HepG2 (cell line): ENCODE measurements around the gene KIF22. TPM values are rescaled to one million over a fixed set of nuclear protein-coding genes. Genes with fewer than 3 reads are reported as not detected.

Source experiments
- ATAC-seq: fragments of 200-7000 bp; cut with Tn5 transposase; 3 replicates; pipeline ENCODE4 v1.9.1; 2020; ENCODE audit warnings: mild to moderate bottlenecking, moderate library complexity
- BruUV-seq: library from RNA; stranded (reverse); fragments of 400-500 nt; replicated peaks from 2 replicates; lab custom pipeline; 2021; lab: Mats Ljungman, UMichigan
- CTCF ChIA-PET: fragments of 300-600 bp; formaldehyde crosslinking; extraction: SDS; loops from one replicate; lab custom pipeline; 2021; ENCODE audit warnings: low total read pairs, inconsistent platforms, low intra/inter-chr PET ratio; lab: Yijun Ruan, JAX
- POLR2A ChIA-PET: fragments of 350-600 bp; sonication (Branson Sonifier 250); formaldehyde crosslinking; loops from one replicate; lab custom pipeline; 2020; ENCODE audit warnings: antibody characterized with exemption, inconsistent platforms; lab: Yijun Ruan, JAX
- DNase-seq: peaks from one replicate; pipeline ENCODE4 v3.0.0-alpha.2; 2015; ENCODE audit warnings: low spot score
- FAIRE-seq: peaks from 3 replicates; lab custom pipeline; 2011; peaks lifted over from hg19 to GRCh38; lab: Jason Lieb, UNC
- H2AFZ ChIP-seq: one replicate; pipeline ENCODE4 v1.6.1; 2011; ENCODE audit warnings: low read length, inconsistent platforms
- H3K27ac ChIP-seq: fragments of 300-600 bp; 3 replicates; pipeline ENCODE4 v1.8.0; 2011; ENCODE audit warnings: mixed run types, mild to moderate bottlenecking, mixed read lengths, low read length, inconsistent platforms; ENCODE audit not compliant: insufficient read depth; ENCODE audit errors: extremely low read length
- H3K27me3 ChIP-seq, 2 experiments: fragments of 200-600 bp in 1 of 2; 2 replicates in 1 of 2; 3 replicates in 1 of 2; pipeline versions ENCODE4 v1.6.0 to v1.8.0; 2011; ENCODE audit warnings: low read length in 2 of 2, mild to moderate bottlenecking in 2 of 2, moderate library complexity in 2 of 2, inconsistent platforms in 1 of 2; ENCODE audit not compliant: insufficient read depth in 2 of 2, control insufficient read depth in 1 of 2
- H3K36me3 ChIP-seq, 2 experiments: fragments of 200-600 bp in 1 of 2; replicated peaks in 1 of 2; 2 replicates in 1 of 2; 3 replicates in 1 of 2; pipeline versions ENCODE4 v1.5.1 to v1.8.0; 2011; ENCODE audit warnings: low read length in 2 of 2, inconsistent platforms in 1 of 2; ENCODE audit not compliant: insufficient read depth in 2 of 2, control insufficient read depth in 1 of 2
- H3K4me1 ChIP-seq: 2 replicates; pipeline ENCODE4 v1.5.1; 2012; ENCODE audit warnings: low read length, inconsistent platforms; ENCODE audit not compliant: insufficient read depth
- H3K4me2 ChIP-seq: 2 replicates; pipeline ENCODE4 v1.6.0; 2011; ENCODE audit warnings: low read depth, low read length, inconsistent platforms
- H3K4me3 ChIP-seq, 3 experiments: fragments of 200-600 bp in 1 of 3; sonication (generic), shearing (Covaris generic) in 1 of 3; replicated peaks in 1 of 3; 2 replicates each; pipeline ENCODE4 v1.5.1; 2011 to 2016; ENCODE audit warnings: low read length in 3 of 3, inconsistent platforms in 2 of 3, low read depth in 2 of 3, mild to moderate bottlenecking in 2 of 3, control low read depth in 1 of 3, mixed read lengths in 1 of 3; ENCODE audit not compliant: insufficient read depth in 1 of 3
- H3K79me2 ChIP-seq: one replicate; pipeline ENCODE4 v1.6.1; 2011; ENCODE audit warnings: low read length, inconsistent platforms; ENCODE audit not compliant: insufficient read depth
- H3K9ac ChIP-seq: 2 replicates; pipeline ENCODE4 v1.6.0; 2011; ENCODE audit warnings: mild to moderate bottlenecking, low read depth, low read length, inconsistent platforms; ENCODE audit not compliant: insufficient read depth
- H3K9me3 ChIP-seq: 2 replicates; pipeline ENCODE4 v1.5.1; 2012; ENCODE audit warnings: mild to moderate bottlenecking, low read length
- H4K20me1 ChIP-seq: 2 replicates; pipeline ENCODE4 v1.6.0; 2011; ENCODE audit warnings: inconsistent platforms, mild to moderate bottlenecking, low read length, moderate library complexity; ENCODE audit not compliant: insufficient read depth
- ARID5B ChIP-seq: IDR thresholded peaks from 2 replicates; pipeline ENCODE4 v1.4.0; 2020; ENCODE audit warnings: mild to moderate bottlenecking, missing genetic modification reagents
- BORCS8-MEF2B ChIP-seq: sonication (generic); formaldehyde crosslinking; IDR thresholded peaks from 2 replicates; pipeline ENCODE4 v1.8.0; 2022; ENCODE audit warnings: mild to moderate bottlenecking, missing genetic modification reagents
- HOXA3 ChIP-seq: sonication (generic); formaldehyde crosslinking; IDR thresholded peaks from 2 replicates; pipeline ENCODE4 v1.5.0; 2020; ENCODE audit warnings: missing genetic modification reagents
- HOXA5 ChIP-seq: sonication (generic); formaldehyde crosslinking; IDR thresholded peaks from 2 replicates; pipeline ENCODE4 v1.4.0; 2020; ENCODE audit warnings: missing genetic modification reagents
- KAT8 ChIP-seq: IDR thresholded peaks from 2 replicates; pipeline ENCODE4 v1.6.1; 2016; ENCODE audit warnings: missing genetic modification reagents, missing compliant biosample characterization
- KDM5A ChIP-seq: fragments of 200-600 bp; sonication (generic); IDR thresholded peaks from 2 replicates; pipeline ENCODE4 v1.7.0; 2018; ENCODE audit warnings: antibody characterized with exemption, mild to moderate bottlenecking, low read length, borderline replicate concordance
- KIAA2018 ChIP-seq: sonication (generic); formaldehyde crosslinking; IDR thresholded peaks from 2 replicates; pipeline ENCODE4 v1.5.0; 2020; ENCODE audit warnings: mild to moderate bottlenecking, missing genetic modification reagents, borderline replicate concordance
- ONECUT2 ChIP-seq: sonication (generic); formaldehyde crosslinking; IDR thresholded peaks from 2 replicates; pipeline ENCODE4 v1.4.0; 2020; ENCODE audit warnings: missing genetic modification reagents
- STAG1 ChIP-seq: sonication (generic); formaldehyde crosslinking; IDR thresholded peaks from 2 replicates; pipeline ENCODE4 v1.4.0; 2020; ENCODE audit warnings: missing genetic modification reagents
- ZMYM3 ChIP-seq: sonication (generic); formaldehyde crosslinking; IDR thresholded peaks from 2 replicates; pipeline ENCODE4 v1.5.1; 2020; ENCODE audit warnings: mild to moderate bottlenecking, missing genetic modification reagents
- ZNF614 ChIP-seq: IDR thresholded peaks from 2 replicates; pipeline ENCODE4 v1.6.1; 2018; ENCODE audit warnings: missing biosample characterization, missing genetic modification reagents, inconsistent platforms, borderline replicate concordance
- WGBS: methylation state at CpG from one replicate; pipeline ENCODE4 v1.1.6; 2017; ENCODE audit warnings: low lambda C conversion rate; 5-methylcytosine and 5-hydroxymethylcytosine counted together
- in situ Hi-C: cut with HindIII; loops from 2 replicates; pipeline ENCODE4 v1.10.0; 2017; ENCODE audit warnings: low pct_unique_long_range_greater_than_20kb; ENCODE audit not compliant: extremely low pct_ligation_motif_present
- intact Hi-C: fragments of 100-400 bp; cut with micrococcal nuclease; formaldehyde crosslinking; loops from one replicate; pipeline ENCODE4 v1.10.0; 2022; ENCODE audit not compliant: unreplicated experiment
- polyA plus RNA-seq, 8 experiments: library from polyadenylated mRNA; depleted of rRNA in 3 of 8; stranded (reverse) in 7 of 8; unstranded in 1 of 8; fragments of >200 nt; fragmentation: Illumina TruSeq in 4 of 8; extraction: Trizol in 4 of 8; gene quantifications; 2 replicates each; pipeline versions ENCODE4 v1.2.1 to v1.2.3, GENCODE V29; 2011 to 2016; ENCODE audit warnings: low read depth in 4 of 8, missing spikeins in 1 of 8, mixed read lengths in 1 of 8; ENCODE audit not compliant: insufficient read depth in 1 of 8
- total RNA-seq, 5 experiments: library from RNA; depleted of rRNA; stranded (reverse); fragments of >200 nt; fragmentation: Illumina TruSeq; extraction: Trizol; gene quantifications; 2 replicates each; pipeline ENCODE4 v1.2.3, GENCODE V29; 2016; ENCODE audit warnings: low read depth in 1 of 5

KIF22 gene
- total and polyA plus RNA-seq, 2 of the 13 experiments (the other 11 are each of a cell fraction or from before 2014, with no cell fraction given): 95.8 to 118 TPM

GRCh38 chr16:29769507-29769906 is 21.0 kb upstream of the KIF22 start:
- Histone ChIP-seq H3K27ac (no peak overlapping the region), H3K4me3 (no peak overlapping the region), H3K9ac (no peak overlapping the region), H4K20me1 (no peaks in the 10 kb centered on the region), H3K9me3 (no peaks in the 10 kb centered on the region), H3K4me2 (no peak overlapping the region), H2AFZ (no peak overlapping the region), H3K36me3 (no peaks in the 10 kb centered on the region), H3K79me2 (no peaks in the 10 kb centered on the region), H3K27me3 (no peaks in the 10 kb centered on the region; a peak in 1 of 5 replicates), H3K4me1 (peaks cover 74% of the 10 kb centered on the region)
- intact Hi-C loops (no loop called here), in situ Hi-C loops (no loop called here)
- 77% methylated on average over 2 of the region's 2 CpGs for WGBS
- ChIA-PET CTCF (no interaction called here), POLR2A (interaction anchor here (1.1 kb wide), 1 partner anchor 11 kb away, joined by 4 read pairs; no protein-coding TSS in a partner anchor)
- no TSS peak for BruUV-seq
- DNase-seq (no peak), FAIRE-seq (no peak), ATAC-seq (no peak)
- TF ChIP-seq STAG1 (CRISPR knock-in tag) (no peak), ZNF614 (CRISPR knock-in tag) (no peak), KIAA2018 (no peak), ARID5B (CRISPR knock-in tag) (no peak), KAT8 (CRISPR knock-in tag) (no peak), HOXA3 (CRISPR knock-in tag) (no peak), BORCS8-MEF2B (no peak), KDM5A (no peak), ONECUT2 (CRISPR knock-in tag) (no peak), ZMYM3 (CRISPR knock-in tag) (no peak), HOXA5 (CRISPR knock-in tag) (no peak)
